Mesenchymal stem cell (in vitro differentiated cells and primary cell): ENCODE results near the gene ATP8B4.
A peak's percentile ranks its signal among the peaks of the same experiment; 100 is the strongest.

Experiments
- DNase-seq: peaks from one replicate; pipeline ENCODE4 v3.0.0-alpha.2; 2013
- H2AFZ ChIP-seq: one replicate; pipeline ENCODE4 v1.6.1; 2013; ENCODE audit warnings: low read depth, mild to moderate bottlenecking, control low read depth, inconsistent platforms, low read length, moderate library complexity
- H2AK5ac ChIP-seq: 2 replicates; pipeline ENCODE4 v1.6.1; 2013; ENCODE audit warnings: low read length, moderate library complexity, mild to moderate bottlenecking, inconsistent platforms; ENCODE audit not compliant: severe bottlenecking
- H2BK120ac ChIP-seq: one replicate; pipeline ENCODE4 v1.6.1; 2013; ENCODE audit warnings: low read depth, mild to moderate bottlenecking, inconsistent platforms, low read length, moderate library complexity
- H2BK12ac ChIP-seq, 2 experiments: one replicate each; pipeline ENCODE4 v1.6.1; 2013; ENCODE audit warnings: inconsistent platforms in 2 of 2, low read length in 2 of 2, mild to moderate bottlenecking in 2 of 2, moderate library complexity in 2 of 2, control low read depth in 1 of 2
- H2BK15ac ChIP-seq: one replicate; pipeline ENCODE4 v1.6.1; 2013; ENCODE audit warnings: mild to moderate bottlenecking, low read depth, inconsistent platforms; ENCODE audit not compliant: poor library complexity, severe bottlenecking
- H2BK5ac ChIP-seq: 2 replicates; pipeline ENCODE4 v1.6.1; 2013; ENCODE audit warnings: low read depth, mild to moderate bottlenecking, low read length, control low read depth, inconsistent platforms; ENCODE audit not compliant: poor library complexity, severe bottlenecking
- H3K14ac ChIP-seq, 2 experiments: one replicate each; pipeline ENCODE4 v1.6.1; 2013; ENCODE audit warnings: inconsistent platforms in 2 of 2, low read length in 2 of 2, control low read depth in 1 of 2, mild to moderate bottlenecking in 1 of 2, moderate library complexity in 1 of 2
- H3K18ac ChIP-seq, 2 experiments: one replicate each; pipeline ENCODE4 v1.6.1; 2013; ENCODE audit warnings: inconsistent platforms in 2 of 2, low read length in 2 of 2, control low read depth in 1 of 2, low read depth in 1 of 2, mild to moderate bottlenecking in 1 of 2
- H3K23ac ChIP-seq, 2 experiments: one replicate each; pipeline ENCODE4 v1.6.1; 2013; ENCODE audit warnings: inconsistent platforms in 2 of 2, low read length in 2 of 2, mild to moderate bottlenecking in 2 of 2, moderate library complexity in 2 of 2, control low read depth in 1 of 2
- H3K27ac ChIP-seq: 2 replicates; pipeline ENCODE4 v1.5.1; 2013; ENCODE audit warnings: mild to moderate bottlenecking, moderate library complexity, low read length, control low read depth, inconsistent platforms; ENCODE audit not compliant: poor library complexity, severe bottlenecking
- H3K27me3 ChIP-seq, 2 experiments: 2 replicates each; pipeline versions ENCODE4 v1.6.1 to v1.7.0; 2013; ENCODE audit warnings: low read length in 2 of 2, mild to moderate bottlenecking in 2 of 2, moderate library complexity in 2 of 2, control low read depth in 1 of 2, inconsistent platforms in 1 of 2; ENCODE audit not compliant: control insufficient read depth in 1 of 2, insufficient read depth in 1 of 2
- H3K36me3 ChIP-seq, 2 experiments: 2 replicates each; pipeline versions ENCODE4 v1.6.1 to v1.7.0; 2013; ENCODE audit warnings: low read length in 2 of 2, control low read depth in 1 of 2, inconsistent platforms in 1 of 2, low read depth in 1 of 2, mild to moderate bottlenecking in 1 of 2; ENCODE audit not compliant: insufficient read depth in 2 of 2, control insufficient read depth in 1 of 2
- H3K4ac ChIP-seq, 2 experiments: one replicate each; pipeline ENCODE4 v1.6.1; 2013; ENCODE audit warnings: inconsistent platforms in 2 of 2, low read length in 2 of 2, mild to moderate bottlenecking in 2 of 2, moderate library complexity in 2 of 2, control low read depth in 1 of 2, low read depth in 1 of 2
- H3K4me1 ChIP-seq: 2 replicates; pipeline ENCODE4 v1.6.1; 2013; ENCODE audit warnings: low read depth, low read length, control low read depth; ENCODE audit not compliant: control insufficient read depth, insufficient read depth
- H3K4me2 ChIP-seq: 2 replicates; pipeline ENCODE4 v1.6.1; 2013; ENCODE audit warnings: low read length, mild to moderate bottlenecking, inconsistent platforms; ENCODE audit not compliant: poor library complexity, severe bottlenecking
- H3K4me3 ChIP-seq, 2 experiments: 2 replicates each; pipeline versions ENCODE4 v1.5.1 to v1.7.0; 2013; ENCODE audit warnings: low read length in 2 of 2, mild to moderate bottlenecking in 2 of 2, control low read depth in 1 of 2, low read depth in 1 of 2; ENCODE audit not compliant: insufficient read depth in 1 of 2
- H3K79me1 ChIP-seq: replicated peaks from 2 replicates; pipeline ENCODE4 v1.6.1; 2013; ENCODE audit warnings: mild to moderate bottlenecking, control low read depth, low read length, inconsistent platforms; ENCODE audit not compliant: poor library complexity, severe bottlenecking
- H3K9ac ChIP-seq: 2 replicates; pipeline ENCODE4 v1.7.0; 2013; ENCODE audit warnings: mild to moderate bottlenecking, low read length, moderate library complexity
- H3K9me3 ChIP-seq: 2 replicates; pipeline ENCODE4 v1.7.0; 2013; ENCODE audit warnings: mild to moderate bottlenecking, low read length; ENCODE audit not compliant: control insufficient read depth
- H4K8ac ChIP-seq: one replicate; pipeline ENCODE4 v1.6.1; 2013; ENCODE audit warnings: inconsistent platforms, mild to moderate bottlenecking, low read length, moderate library complexity
- H4K91ac ChIP-seq: one replicate; pipeline ENCODE4 v1.6.1; 2013; ENCODE audit warnings: mild to moderate bottlenecking, low read length, inconsistent platforms
- WGBS: methylation state at CpG from one replicate; pipeline ENCODE4 v1.1.7; 2013; ENCODE audit warnings: mixed read lengths; 5-methylcytosine and 5-hydroxymethylcytosine counted together

Gene ATP8B4

DNA sequence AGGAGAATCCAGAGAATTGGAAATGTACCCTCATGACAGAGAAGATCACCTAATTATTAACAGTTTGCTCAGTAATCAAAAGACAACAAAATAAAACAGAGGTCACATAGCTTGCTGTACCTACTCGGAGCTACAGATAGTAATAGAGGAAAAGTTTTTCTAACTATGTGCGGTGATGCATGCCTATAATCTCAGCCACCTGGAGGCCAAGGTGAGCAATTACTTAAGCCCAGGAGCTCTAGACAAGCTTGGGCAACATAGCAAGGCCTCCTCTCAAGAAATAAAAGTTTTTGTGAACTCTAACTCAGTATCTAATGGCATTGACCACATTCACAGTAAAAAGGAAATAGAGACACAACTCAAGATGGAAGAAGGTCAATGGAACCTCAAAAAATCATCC, 243.6 kb downstream of the ATP8B4 start:
- H2BK120ac ChIP-seq, result peak overlapping the region; percentile 50
- no peak overlapping the region for H3K18ac ChIP-seq
- no peak overlapping the region for H2BK12ac ChIP-seq
- no peaks in the 10 kb centered on the region for H3K9me3 ChIP-seq
- no peaks in the 10 kb centered on the region for H3K4me1 ChIP-seq
- no peak overlapping the region for H4K91ac ChIP-seq
- H3K36me3 ChIP-seq, result peaks cover 0 to 14% of the 10 kb centered on the region in 2 experiments
- no peak overlapping the region for H4K8ac ChIP-seq
- no peak overlapping the region for H2BK15ac ChIP-seq
- H3K9ac ChIP-seq, result peak overlapping the region; percentile 86
- no peak overlapping the region for H2AK5ac ChIP-seq
- H3K4ac ChIP-seq, result no peak overlapping the region
- no peaks in the 10 kb centered on the region for H3K27me3 ChIP-seq
- H2AFZ ChIP-seq, result no peak overlapping the region
- WGBS, result 92% methylated on average over 2 of the region's 2 CpGs
- no peak for DNase-seq
- no peak overlapping the region for H3K14ac ChIP-seq
- no peaks in the 10 kb centered on the region for H3K79me1 ChIP-seq
- H2BK5ac ChIP-seq, result no peak overlapping the region
- H3K4me3 ChIP-seq, result no peak overlapping the region
- no peak overlapping the region for H3K4me2 ChIP-seq
- no peak overlapping the region for H3K27ac ChIP-seq
- no peak overlapping the region for H3K23ac ChIP-seq

DNA sequence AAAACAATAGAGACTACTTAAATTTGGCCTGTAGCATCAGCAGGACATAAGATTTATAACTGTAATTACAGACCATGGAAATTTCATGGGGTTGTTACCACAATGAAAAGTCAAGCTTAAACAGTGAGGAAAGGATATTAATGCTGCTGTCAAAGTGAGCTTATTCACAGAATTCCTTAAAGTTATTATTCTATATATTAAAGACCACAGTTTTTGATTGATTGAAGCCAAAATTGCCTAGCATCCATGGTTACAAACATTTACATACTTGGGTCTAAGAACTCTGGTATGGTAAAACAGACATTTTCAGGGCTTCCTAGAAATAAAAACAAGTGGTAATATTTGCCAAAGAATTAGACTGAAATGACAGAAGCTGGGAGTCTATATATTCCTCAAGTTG, 248.6 kb downstream of the ATP8B4 start:
- no peak overlapping the region for H2BK12ac ChIP-seq
- no peak overlapping the region for H3K9ac ChIP-seq
- H3K14ac ChIP-seq, result no peak overlapping the region
- H3K4me1 ChIP-seq, result no peaks in the 10 kb centered on the region
- peaks cover 10% of the 10 kb centered on the region for H3K9me3 ChIP-seq
- no peak overlapping the region for H3K4me2 ChIP-seq
- no peak overlapping the region for H3K23ac ChIP-seq
- no peak for DNase-seq
- H4K91ac ChIP-seq, result no peak overlapping the region
- H3K27me3 ChIP-seq, result no peaks in the 10 kb centered on the region
- no peak overlapping the region for H3K4ac ChIP-seq
- H3K36me3 ChIP-seq, result peaks cover 0 to 25% of the 10 kb centered on the region in 2 experiments
- H3K4me3 ChIP-seq, result no peak overlapping the region
- H3K27ac ChIP-seq, result no peak overlapping the region
- no peak overlapping the region for H2BK15ac ChIP-seq
- H2BK120ac ChIP-seq, result no peak overlapping the region
- no peak overlapping the region for H2AFZ ChIP-seq
- H2BK5ac ChIP-seq, result no peak overlapping the region
- H3K18ac ChIP-seq, result no peak overlapping the region
- H2AK5ac ChIP-seq, result no peak overlapping the region
- H4K8ac ChIP-seq, result no peak overlapping the region
- no peaks in the 10 kb centered on the region for H3K79me1 ChIP-seq

DNA sequence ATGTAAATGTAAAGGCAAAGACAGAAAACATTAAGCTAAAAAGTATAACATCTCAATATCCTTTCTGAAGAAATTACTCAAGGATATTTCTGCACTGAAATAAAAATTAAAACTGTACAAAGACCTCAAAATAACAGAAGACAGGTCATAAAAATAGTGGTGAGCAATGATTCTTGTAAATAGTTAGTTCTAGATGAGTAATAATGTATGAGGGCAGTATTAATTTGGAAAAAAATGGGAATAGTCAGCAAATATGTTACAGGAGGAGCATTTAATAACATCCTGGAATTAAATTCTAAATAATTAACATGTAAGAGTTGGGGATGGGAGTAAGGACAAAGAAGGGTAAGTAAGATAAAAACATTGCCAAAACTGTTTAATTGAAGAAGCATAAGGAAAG, 250.7 kb downstream of the ATP8B4 start:
- Histone ChIP-seq H3K14ac (no peak overlapping the region), H3K4me2 (no peak overlapping the region), H4K8ac (no peak overlapping the region), H3K18ac (no peak overlapping the region), H2BK15ac (no peak overlapping the region), H2AFZ (no peak overlapping the region), H4K91ac (no peak overlapping the region), H3K4me1 (no peaks in the 10 kb centered on the region), H2BK5ac (no peak overlapping the region), H3K79me1 (no peaks in the 10 kb centered on the region), H3K23ac (no peak overlapping the region), H3K27ac (no peak overlapping the region), H3K4ac (no peak overlapping the region), H3K9ac (peak overlapping the region; percentile 79), H3K27me3 (no peaks in the 10 kb centered on the region), H3K4me3 (no peak overlapping the region), H3K36me3 (peaks cover 0 to 32% of the 10 kb centered on the region in 2 experiments), H3K9me3 (peaks cover 16% of the 10 kb centered on the region), H2BK12ac (no peak overlapping the region), H2BK120ac (no peak overlapping the region), H2AK5ac (no peak overlapping the region)
- DNase-seq, result no peak

DNA sequence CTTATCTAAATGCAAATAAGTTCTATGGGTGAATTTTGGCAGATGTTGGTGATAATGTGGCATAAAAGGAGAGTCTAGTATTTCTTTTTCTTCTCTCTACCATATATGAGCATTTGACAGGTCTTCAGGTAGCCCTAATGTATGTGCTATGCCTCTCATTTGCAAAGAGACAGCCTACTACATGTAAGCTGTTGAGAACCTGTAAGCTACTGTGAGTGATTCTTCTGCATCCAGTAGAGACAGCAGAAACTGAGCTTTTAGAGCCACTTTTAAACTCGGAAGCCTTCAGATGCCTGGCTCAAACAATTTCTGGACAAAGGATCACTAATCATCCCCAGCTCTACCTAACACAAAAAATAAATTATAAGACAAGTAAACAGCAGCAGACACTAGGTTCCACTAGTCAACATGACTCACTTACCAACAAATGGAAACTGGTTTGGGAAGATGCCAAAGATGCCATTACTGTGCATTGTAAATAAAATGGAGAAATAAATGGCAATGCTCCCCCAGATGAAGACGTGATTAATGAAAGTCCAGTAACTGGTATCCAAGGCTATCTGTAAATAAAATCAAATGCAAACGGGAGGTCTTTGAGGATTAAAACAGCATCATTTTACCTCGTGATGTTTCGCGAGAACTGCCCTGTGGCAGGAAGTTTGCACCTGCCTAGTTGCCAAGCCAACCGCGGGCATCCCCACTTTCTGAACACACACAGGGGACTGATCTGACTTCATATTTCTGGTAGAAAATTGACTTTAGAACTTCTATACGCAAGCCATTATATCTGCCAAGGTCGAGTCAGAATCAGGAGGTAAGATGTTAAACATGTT, 252.9 kb downstream of the ATP8B4 start:
- H3K9me3 ChIP-seq, result peaks cover 16% of the 10 kb centered on the region
- H2BK5ac ChIP-seq, result no peak overlapping the region
- no peak overlapping the region for H3K9ac ChIP-seq
- H2AK5ac ChIP-seq, result no peak overlapping the region
- H3K27me3 ChIP-seq, result no peaks in the 10 kb centered on the region
- peaks cover 0 to 32% of the 10 kb centered on the region in 2 experiments for H3K36me3 ChIP-seq
- H3K4me1 ChIP-seq, result no peaks in the 10 kb centered on the region
- peak overlapping the region in 1 of 2 experiments; percentile 29 for H3K4me3 ChIP-seq
- H3K14ac ChIP-seq, result no peak overlapping the region
- no peak overlapping the region for H3K4me2 ChIP-seq
- WGBS, result 74% methylated on average over 6 of the region's 10 CpGs
- no peak overlapping the region for H2BK15ac ChIP-seq
- H2BK12ac ChIP-seq, result no peak overlapping the region
- no peak overlapping the region for H4K8ac ChIP-seq
- H4K91ac ChIP-seq, result no peak overlapping the region
- H2BK120ac ChIP-seq, result no peak overlapping the region
- no peak overlapping the region for H2AFZ ChIP-seq
- no peak overlapping the region for H3K18ac ChIP-seq
- H3K4ac ChIP-seq, result no peak overlapping the region
- DNase-seq, result no peak
- no peak overlapping the region for H3K27ac ChIP-seq
- H3K79me1 ChIP-seq, result no peaks in the 10 kb centered on the region
- H3K23ac ChIP-seq, result no peak overlapping the region
